HepG2 (cell line): Measurements from ENCODE around the gene PGC. TPM values are rescaled to one million over a fixed set of nuclear protein-coding genes. Genes with fewer than 3 reads are reported as not detected.

Experiments
- CHCHD3 ChIP-seq: sonication (generic); formaldehyde crosslinking; IDR thresholded peaks from 2 replicates; pipeline ENCODE4 v1.8.0; 2022; ENCODE audit warnings: mild to moderate bottlenecking, missing genetic modification reagents, moderate library complexity
- HNF4G ChIP-seq, 2 experiments: sonication (generic) in 1 of 2; formaldehyde crosslinking in 1 of 2; IDR thresholded peaks; 2 replicates each; pipeline versions ENCODE4 v1.4.0 to v1.6.1; 2011 to 2020; ENCODE audit warnings: borderline replicate concordance in 2 of 2, low read depth in 2 of 2, mild to moderate bottlenecking in 2 of 2, low read length in 1 of 2, missing genetic modification reagents in 1 of 2, moderate library complexity in 1 of 2
- JDP2 ChIP-seq: sonication (generic); formaldehyde crosslinking; IDR thresholded peaks from 2 replicates; pipeline ENCODE4 v1.8.1; 2022; ENCODE audit warnings: missing genetic modification reagents, borderline replicate concordance
- MIER3 ChIP-seq: IDR thresholded peaks from 2 replicates; pipeline ENCODE4 v1.6.1; 2016; ENCODE audit warnings: missing compliant biosample characterization, borderline replicate concordance
- MIXL1 ChIP-seq: IDR thresholded peaks from 2 replicates; pipeline ENCODE4 v1.6.1; 2016
- MYNN ChIP-seq: sonication (generic); formaldehyde crosslinking; IDR thresholded peaks from 2 replicates; pipeline ENCODE4 v1.4.0; 2020; ENCODE audit warnings: mild to moderate bottlenecking, low read depth, missing genetic modification reagents
- REXO4 ChIP-seq: sonication (generic); formaldehyde crosslinking; IDR thresholded peaks from 2 replicates; pipeline ENCODE4 v1.8.0; 2022; ENCODE audit warnings: missing genetic modification reagents, mild to moderate bottlenecking, borderline replicate concordance
- RORA ChIP-seq: sonication (generic); formaldehyde crosslinking; IDR thresholded peaks from 2 replicates; pipeline ENCODE4 v1.5.0; 2020; ENCODE audit warnings: mild to moderate bottlenecking, missing genetic modification reagents, moderate library complexity
- STAG1 ChIP-seq: sonication (generic); formaldehyde crosslinking; IDR thresholded peaks from 2 replicates; pipeline ENCODE4 v1.4.0; 2020; ENCODE audit warnings: missing genetic modification reagents
- ZEB1 ChIP-seq: IDR thresholded peaks from 2 replicates; pipeline ENCODE4 v1.6.1; 2012; ENCODE audit warnings: mild to moderate bottlenecking, low read depth, inconsistent platforms; ENCODE audit not compliant: insufficient replicate concordance
- ZNF207 ChIP-seq: fragments of 450-650 bp; IDR thresholded peaks from 2 replicates; pipeline ENCODE4 v1.6.1; 2016; ENCODE audit warnings: antibody characterized with exemption, borderline replicate concordance
- ZNF296 ChIP-seq: sonication (generic); formaldehyde crosslinking; conservative IDR thresholded peaks from 2 replicates; pipeline ENCODE4 v1.5.0; 2020; ENCODE audit warnings: mild to moderate bottlenecking, missing genetic modification reagents
- ZNF383 ChIP-seq: sonication (generic); formaldehyde crosslinking; IDR thresholded peaks from 2 replicates; pipeline ENCODE4 v1.4.0; 2020; ENCODE audit warnings: missing genetic modification reagents, mild to moderate bottlenecking, borderline replicate concordance
- polyA plus RNA-seq, 8 experiments: library from polyadenylated mRNA; depleted of rRNA in 3 of 8; stranded (reverse) in 7 of 8; unstranded in 1 of 8; fragments of >200 nt; fragmentation: Illumina TruSeq in 4 of 8; extraction: Trizol in 4 of 8; gene quantifications; 2 replicates each; pipeline versions ENCODE4 v1.2.1 to v1.2.3, GENCODE V29; 2011 to 2016; ENCODE audit warnings: low read depth in 4 of 8, missing spikeins in 1 of 8, mixed read lengths in 1 of 8; ENCODE audit not compliant: insufficient read depth in 1 of 8
- total RNA-seq, 5 experiments: library from RNA; depleted of rRNA; stranded (reverse); fragments of >200 nt; fragmentation: Illumina TruSeq; extraction: Trizol; gene quantifications; 2 replicates each; pipeline ENCODE4 v1.2.3, GENCODE V29; 2016; ENCODE audit warnings: low read depth in 1 of 5
- TF ChIP-seq, protein P1 (sequence below): sonication (generic); formaldehyde crosslinking; IDR thresholded peaks from 2 replicates; pipeline ENCODE4 v1.4.0; 2020; ENCODE audit warnings: mild to moderate bottlenecking, missing genetic modification reagents, borderline replicate concordance
- TF ChIP-seq, protein P2 (sequence below): sonication (generic); formaldehyde crosslinking; IDR thresholded peaks from 2 replicates; pipeline ENCODE4 v1.4.0; 2020; ENCODE audit warnings: missing genetic modification reagents
- TF ChIP-seq, protein P3 (sequence below): sonication (generic); formaldehyde crosslinking; IDR thresholded peaks from 2 replicates; pipeline ENCODE4 v1.4.0; 2020; ENCODE audit warnings: missing genetic modification reagents
- TF ChIP-seq, protein P4 (sequence below): sonication (generic); formaldehyde crosslinking; IDR thresholded peaks from 2 replicates; pipeline ENCODE4 v1.4.0; 2020; ENCODE audit warnings: mild to moderate bottlenecking, low read depth, missing genetic modification reagents

PGC gene
- total and polyA plus RNA-seq, 2 of the 13 experiments (the other 11 are each of a cell fraction or from before 2014, with no cell fraction given), result 426 to 502 TPM

DNA sequence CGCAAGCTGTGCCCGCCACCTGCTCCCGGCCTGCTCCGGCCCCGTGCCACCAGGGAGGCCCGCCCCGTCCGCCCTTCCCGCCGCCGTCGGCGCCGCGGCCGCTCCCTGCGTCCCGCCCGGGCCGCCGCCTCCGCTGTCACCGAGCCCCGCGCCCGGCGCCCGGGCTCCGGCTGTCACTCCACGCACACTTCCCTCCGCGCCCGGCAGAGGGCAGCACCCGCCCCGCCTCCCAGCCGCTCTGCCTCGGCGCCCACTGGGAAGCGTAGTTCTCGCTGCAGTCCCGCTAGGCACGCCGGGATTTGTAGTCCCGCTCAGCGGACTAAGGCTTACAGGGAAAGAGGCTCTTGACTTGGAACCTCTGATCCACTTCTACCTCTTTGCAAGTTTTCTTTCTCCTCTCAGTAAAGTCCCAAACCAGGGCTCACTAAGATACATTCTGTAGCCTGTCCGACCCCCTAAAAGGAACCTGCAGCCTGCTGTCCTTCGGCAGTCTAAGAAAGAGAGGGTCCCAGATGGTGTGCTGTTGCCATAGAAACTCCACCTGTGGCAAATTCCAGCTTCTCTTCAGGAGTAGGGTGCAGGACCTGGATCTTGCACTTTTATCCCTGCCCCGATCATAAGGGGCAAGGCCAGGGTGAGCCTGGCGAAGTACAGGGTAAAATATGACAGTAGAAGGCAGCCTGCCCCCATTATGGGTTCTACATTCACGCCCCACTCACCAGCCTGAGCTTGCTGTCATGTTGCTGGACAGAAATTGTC is 11.6 kb downstream of the PGC start, which contains the start of gene TFEB (continued):
- TF ChIP-seq ZNF296 (CRISPR knock-in tag) (no peak), JDP2 (no peak), STAG1 (CRISPR knock-in tag) (peak; percentile 86), ZNF383 (no peak), HNF4G (IDR thresholded peaks at IDR 0.05; ENCODE audit: borderline replicate concordance, low read depth, low read length) (no peak; the same call in 1 of the 2 replicates), HNF4G (CRISPR knock-in tag; IDR thresholded peaks at IDR 0.05; ENCODE audit: borderline replicate concordance, low read depth) (no peak), ZEB1 (no peak), ZNF207 (no peak), CHCHD3 (CRISPR knock-in tag) (no peak), MYNN (peak; percentile 53; the same call in 1 of the 2 replicates), MIER3 (CRISPR knock-in tag) (peak; percentile 95), REXO4 (CRISPR knock-in tag) (no peak), RORA (CRISPR knock-in tag) (no peak), MIXL1 (CRISPR knock-in tag) (peak; percentile 79)
- TF ChIP-seq, protein P1, sequence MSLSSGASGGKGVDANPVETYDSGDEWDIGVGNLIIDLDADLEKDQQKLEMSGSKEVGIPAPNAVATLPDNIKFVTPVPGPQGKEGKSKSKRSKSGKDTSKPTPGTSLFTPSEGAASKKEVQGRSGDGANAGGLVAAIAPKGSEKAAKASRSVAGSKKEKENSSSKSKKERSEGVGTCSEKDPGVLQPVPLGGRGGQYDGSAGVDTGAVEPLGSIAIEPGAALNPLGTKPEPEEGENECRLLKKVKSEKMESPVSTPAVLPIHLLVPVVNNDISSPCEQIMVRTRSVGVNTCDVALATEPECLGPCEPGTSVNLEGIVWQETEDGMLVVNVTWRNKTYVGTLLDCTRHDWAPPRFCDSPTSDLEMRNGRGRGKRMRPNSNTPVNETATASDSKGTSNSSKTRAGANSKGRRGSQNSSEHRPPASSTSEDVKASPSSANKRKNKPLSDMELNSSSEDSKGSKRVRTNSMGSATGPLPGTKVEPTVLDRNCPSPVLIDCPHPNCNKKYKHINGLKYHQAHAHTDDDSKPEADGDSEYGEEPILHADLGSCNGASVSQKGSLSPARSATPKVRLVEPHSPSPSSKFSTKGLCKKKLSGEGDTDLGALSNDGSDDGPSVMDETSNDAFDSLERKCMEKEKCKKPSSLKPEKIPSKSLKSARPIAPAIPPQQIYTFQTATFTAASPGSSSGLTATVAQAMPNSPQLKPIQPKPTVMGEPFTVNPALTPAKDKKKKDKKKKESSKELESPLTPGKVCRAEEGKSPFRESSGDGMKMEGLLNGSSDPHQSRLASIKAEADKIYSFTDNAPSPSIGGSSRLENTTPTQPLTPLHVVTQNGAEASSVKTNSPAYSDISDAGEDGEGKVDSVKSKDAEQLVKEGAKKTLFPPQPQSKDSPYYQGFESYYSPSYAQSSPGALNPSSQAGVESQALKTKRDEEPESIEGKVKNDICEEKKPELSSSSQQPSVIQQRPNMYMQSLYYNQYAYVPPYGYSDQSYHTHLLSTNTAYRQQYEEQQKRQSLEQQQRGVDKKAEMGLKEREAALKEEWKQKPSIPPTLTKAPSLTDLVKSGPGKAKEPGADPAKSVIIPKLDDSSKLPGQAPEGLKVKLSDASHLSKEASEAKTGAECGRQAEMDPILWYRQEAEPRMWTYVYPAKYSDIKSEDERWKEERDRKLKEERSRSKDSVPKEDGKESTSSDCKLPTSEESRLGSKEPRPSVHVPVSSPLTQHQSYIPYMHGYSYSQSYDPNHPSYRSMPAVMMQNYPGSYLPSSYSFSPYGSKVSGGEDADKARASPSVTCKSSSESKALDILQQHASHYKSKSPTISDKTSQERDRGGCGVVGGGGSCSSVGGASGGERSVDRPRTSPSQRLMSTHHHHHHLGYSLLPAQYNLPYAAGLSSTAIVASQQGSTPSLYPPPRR (CRISPR knock-in tag), result peak; percentile 66; the same call in 1 of the 2 replicates
- TF ChIP-seq, protein P2, sequence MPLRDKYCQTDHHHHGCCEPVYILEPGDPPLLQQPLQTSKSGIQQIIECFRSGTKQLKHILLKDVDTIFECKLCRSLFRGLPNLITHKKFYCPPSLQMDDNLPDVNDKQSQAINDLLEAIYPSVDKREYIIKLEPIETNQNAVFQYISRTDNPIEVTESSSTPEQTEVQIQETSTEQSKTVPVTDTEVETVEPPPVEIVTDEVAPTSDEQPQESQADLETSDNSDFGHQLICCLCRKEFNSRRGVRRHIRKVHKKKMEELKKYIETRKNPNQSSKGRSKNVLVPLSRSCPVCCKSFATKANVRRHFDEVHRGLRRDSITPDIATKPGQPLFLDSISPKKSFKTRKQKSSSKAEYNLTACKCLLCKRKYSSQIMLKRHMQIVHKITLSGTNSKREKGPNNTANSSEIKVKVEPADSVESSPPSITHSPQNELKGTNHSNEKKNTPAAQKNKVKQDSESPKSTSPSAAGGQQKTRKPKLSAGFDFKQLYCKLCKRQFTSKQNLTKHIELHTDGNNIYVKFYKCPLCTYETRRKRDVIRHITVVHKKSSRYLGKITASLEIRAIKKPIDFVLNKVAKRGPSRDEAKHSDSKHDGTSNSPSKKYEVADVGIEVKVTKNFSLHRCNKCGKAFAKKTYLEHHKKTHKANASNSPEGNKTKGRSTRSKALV (CRISPR knock-in tag), result 0 out of 2 replicates have a peak, but pooled peaks have one; percentile 55
- TF ChIP-seq, protein P3, sequence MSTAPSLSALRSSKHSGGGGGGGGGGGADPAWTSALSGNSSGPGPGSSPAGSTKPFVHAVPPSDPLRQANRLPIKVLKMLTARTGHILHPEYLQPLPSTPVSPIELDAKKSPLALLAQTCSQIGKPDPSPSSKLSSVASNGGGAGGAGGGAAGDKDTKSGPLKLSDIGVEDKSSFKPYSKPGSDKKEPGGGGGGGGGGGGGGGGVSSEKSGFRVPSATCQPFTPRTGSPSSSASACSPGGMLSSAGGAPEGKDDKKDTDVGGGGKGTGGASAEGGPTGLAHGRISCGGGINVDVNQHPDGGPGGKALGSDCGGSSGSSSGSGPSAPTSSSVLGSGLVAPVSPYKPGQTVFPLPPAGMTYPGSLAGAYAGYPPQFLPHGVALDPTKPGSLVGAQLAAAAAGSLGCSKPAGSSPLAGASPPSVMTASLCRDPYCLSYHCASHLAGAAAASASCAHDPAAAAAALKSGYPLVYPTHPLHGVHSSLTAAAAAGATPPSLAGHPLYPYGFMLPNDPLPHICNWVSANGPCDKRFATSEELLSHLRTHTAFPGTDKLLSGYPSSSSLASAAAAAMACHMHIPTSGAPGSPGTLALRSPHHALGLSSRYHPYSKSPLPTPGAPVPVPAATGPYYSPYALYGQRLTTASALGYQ, result no peak
- TF ChIP-seq, protein P4, sequence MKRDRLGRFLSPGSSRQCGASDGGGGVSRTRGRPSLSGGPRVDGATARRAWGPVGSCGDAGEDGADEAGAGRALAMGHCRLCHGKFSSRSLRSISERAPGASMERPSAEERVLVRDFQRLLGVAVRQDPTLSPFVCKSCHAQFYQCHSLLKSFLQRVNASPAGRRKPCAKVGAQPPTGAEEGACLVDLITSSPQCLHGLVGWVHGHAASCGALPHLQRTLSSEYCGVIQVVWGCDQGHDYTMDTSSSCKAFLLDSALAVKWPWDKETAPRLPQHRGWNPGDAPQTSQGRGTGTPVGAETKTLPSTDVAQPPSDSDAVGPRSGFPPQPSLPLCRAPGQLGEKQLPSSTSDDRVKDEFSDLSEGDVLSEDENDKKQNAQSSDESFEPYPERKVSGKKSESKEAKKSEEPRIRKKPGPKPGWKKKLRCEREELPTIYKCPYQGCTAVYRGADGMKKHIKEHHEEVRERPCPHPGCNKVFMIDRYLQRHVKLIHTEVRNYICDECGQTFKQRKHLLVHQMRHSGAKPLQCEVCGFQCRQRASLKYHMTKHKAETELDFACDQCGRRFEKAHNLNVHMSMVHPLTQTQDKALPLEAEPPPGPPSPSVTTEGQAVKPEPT (CRISPR knock-in tag), result no peak
